ENCODE results near the gene CFB. TPM values are rescaled to one million over a fixed set of nuclear protein-coding genes. Genes with fewer than 3 reads are reported as not detected.
A peak's percentile ranks its signal among the peaks of the same experiment; 100 is the strongest.

The CFB gene
- total RNA-seq, 1 donor from 2014 or later, result not detected

DNA sequence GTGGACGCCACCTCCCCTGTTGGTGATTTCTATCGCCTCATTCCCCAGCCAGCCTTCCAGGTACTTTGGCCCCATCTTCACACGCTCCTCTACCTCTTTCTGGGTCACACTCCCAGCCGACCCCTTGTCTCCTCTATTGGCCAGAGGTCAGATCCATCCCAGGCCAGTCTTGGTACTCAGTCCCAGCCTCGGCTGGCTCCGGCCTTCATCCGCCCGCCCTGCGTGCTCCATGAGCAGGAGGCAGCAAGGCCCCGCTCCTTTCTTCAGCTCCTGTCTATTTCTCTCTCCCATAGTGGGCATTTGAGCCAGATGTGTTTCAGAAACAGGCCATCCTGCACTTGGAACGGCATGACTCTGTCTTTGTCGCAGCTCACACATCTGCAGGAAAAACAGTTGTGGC is 15.7 kb downstream of the CFB start:
- H3K4me3 ChIP-seq, result no peak overlapping the region
- Mint-ChIP-seq H3K36me3 (peaks cover 23% of the 10 kb centered on the region), H3K27me3 (ENCODE audit: insufficient read depth, low read depth) (peaks cover 2% of the 10 kb centered on the region), H3K4me1 (peaks cover 25% of the 10 kb centered on the region), H3K9me3 (no peaks in the 10 kb centered on the region), H3K4me3 (peak overlapping the region; percentile 25), H3K27ac (no peak overlapping the region)
- H3K9ac ChIP-seq, result no peak overlapping the region
- H3K9me3 ChIP-seq (ENCODE audit: low read depth), result no peaks in the 10 kb centered on the region
- no peaks in the 10 kb centered on the region for H4K20me1 ChIP-seq (ENCODE audit: low read depth)
- TF ChIP-seq EZH2phosphoT487 (IDR thresholded peaks at IDR 0.05), result no peak
- no peak for TF ChIP-seq EZH2 (IDR thresholded peaks at IDR 0.05)
- TF ChIP-seq, protein P1, sequence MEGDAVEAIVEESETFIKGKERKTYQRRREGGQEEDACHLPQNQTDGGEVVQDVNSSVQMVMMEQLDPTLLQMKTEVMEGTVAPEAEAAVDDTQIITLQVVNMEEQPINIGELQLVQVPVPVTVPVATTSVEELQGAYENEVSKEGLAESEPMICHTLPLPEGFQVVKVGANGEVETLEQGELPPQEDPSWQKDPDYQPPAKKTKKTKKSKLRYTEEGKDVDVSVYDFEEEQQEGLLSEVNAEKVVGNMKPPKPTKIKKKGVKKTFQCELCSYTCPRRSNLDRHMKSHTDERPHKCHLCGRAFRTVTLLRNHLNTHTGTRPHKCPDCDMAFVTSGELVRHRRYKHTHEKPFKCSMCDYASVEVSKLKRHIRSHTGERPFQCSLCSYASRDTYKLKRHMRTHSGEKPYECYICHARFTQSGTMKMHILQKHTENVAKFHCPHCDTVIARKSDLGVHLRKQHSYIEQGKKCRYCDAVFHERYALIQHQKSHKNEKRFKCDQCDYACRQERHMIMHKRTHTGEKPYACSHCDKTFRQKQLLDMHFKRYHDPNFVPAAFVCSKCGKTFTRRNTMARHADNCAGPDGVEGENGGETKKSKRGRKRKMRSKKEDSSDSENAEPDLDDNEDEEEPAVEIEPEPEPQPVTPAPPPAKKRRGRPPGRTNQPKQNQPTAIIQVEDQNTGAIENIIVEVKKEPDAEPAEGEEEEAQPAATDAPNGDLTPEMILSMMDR (IDR thresholded peaks at IDR 0.05), result no peak
- H3K4me2 ChIP-seq, result no peak overlapping the region
- H3F3A ChIP-seq (ENCODE audit: low read depth), result no peaks in the 10 kb centered on the region
- no peaks in the 10 kb centered on the region for H3K27me3 ChIP-seq
- DNase-seq (ENCODE audit: low spot score), result no peak
- H3K36me3 ChIP-seq, result peaks cover 1% of the 10 kb centered on the region
- peaks cover 37% of the 10 kb centered on the region for H3K79me2 ChIP-seq (ENCODE audit: low read depth)
- H2AFZ ChIP-seq (replicated peaks), result no peak overlapping the region
- peaks cover 11% of the 10 kb centered on the region for H3K4me1 ChIP-seq
- no peak overlapping the region for H3K27ac ChIP-seq

DNA sequence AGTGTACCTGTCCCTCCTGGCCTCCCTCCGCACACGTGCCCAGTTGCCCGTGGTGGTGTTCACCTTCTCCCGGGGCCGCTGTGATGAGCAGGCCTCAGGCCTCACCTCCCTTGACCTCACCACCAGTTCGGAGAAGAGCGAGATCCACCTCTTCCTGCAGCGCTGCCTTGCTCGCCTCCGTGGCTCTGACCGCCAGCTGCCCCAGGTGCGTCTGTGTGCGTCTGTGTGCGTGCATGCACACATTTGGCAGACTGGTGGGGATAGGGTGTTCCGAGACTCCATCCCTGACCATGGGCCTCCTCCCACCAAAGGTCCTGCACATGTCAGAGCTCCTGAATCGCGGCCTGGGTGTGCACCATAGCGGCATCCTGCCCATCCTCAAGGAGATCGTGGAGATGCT is 18.0 kb downstream of the CFB start:
- Histone ChIP-seq H3K9me3 (ENCODE audit: low read depth) (no peaks in the 10 kb centered on the region), H3K79me2 (ENCODE audit: low read depth) (peaks cover 16% of the 10 kb centered on the region), H3K4me2 (no peak overlapping the region), H3K4me3 (no peak overlapping the region), H3K9ac (no peak overlapping the region), H4K20me1 (ENCODE audit: low read depth) (no peaks in the 10 kb centered on the region), H3K4me1 (peaks cover 5% of the 10 kb centered on the region), H3K27me3 (no peaks in the 10 kb centered on the region), H2AFZ (replicated peaks) (no peak overlapping the region), H3K27ac (no peak overlapping the region), H3F3A (ENCODE audit: low read depth) (no peaks in the 10 kb centered on the region), H3K36me3 (no peaks in the 10 kb centered on the region)
- peaks cover 32% of the 10 kb centered on the region for H3K36me3 Mint-ChIP-seq
- H3K4me1 Mint-ChIP-seq, result peaks cover 13% of the 10 kb centered on the region
- H3K27me3 Mint-ChIP-seq (ENCODE audit: insufficient read depth, low read depth), result no peaks in the 10 kb centered on the region
- DNase-seq (ENCODE audit: low spot score), result no peak
- no peak overlapping the region for H3K4me3 Mint-ChIP-seq
- H3K9me3 Mint-ChIP-seq, result no peaks in the 10 kb centered on the region
- no peak overlapping the region for H3K27ac Mint-ChIP-seq
- TF ChIP-seq EZH2phosphoT487 (IDR thresholded peaks at IDR 0.05) (no peak), EZH2 (IDR thresholded peaks at IDR 0.05) (no peak)
- TF ChIP-seq, protein P1 (IDR thresholded peaks at IDR 0.05), result no peak

DNA sequence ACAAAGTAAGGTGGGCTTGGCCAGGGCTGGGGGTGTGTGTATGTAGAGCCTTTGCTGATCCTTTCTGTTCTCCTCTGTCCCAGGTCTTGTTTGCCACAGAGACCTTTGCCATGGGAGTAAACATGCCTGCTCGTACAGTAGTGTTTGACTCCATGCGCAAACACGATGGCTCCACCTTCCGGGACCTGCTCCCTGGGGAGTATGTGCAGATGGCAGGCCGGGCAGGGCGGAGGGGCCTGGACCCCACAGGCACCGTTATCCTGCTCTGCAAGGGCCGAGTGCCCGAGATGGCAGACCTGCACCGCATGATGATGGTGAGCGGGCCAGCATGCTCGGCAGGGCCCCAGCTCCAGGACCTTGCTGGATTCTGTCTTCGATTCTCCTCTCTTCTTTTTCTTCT is 19.8 kb downstream of the CFB start:
- no peak for DNase-seq (ENCODE audit: low spot score)
- Histone ChIP-seq H3K36me3 (no peaks in the 10 kb centered on the region), H3K9ac (no peak overlapping the region), H3F3A (ENCODE audit: low read depth) (peaks cover 4% of the 10 kb centered on the region), H3K4me3 (no peak overlapping the region), H3K27me3 (no peaks in the 10 kb centered on the region), H3K4me2 (no peak overlapping the region), H3K27ac (no peak overlapping the region), H2AFZ (replicated peaks) (no peak overlapping the region), H4K20me1 (ENCODE audit: low read depth) (no peaks in the 10 kb centered on the region), H3K79me2 (ENCODE audit: low read depth) (no peaks in the 10 kb centered on the region), H3K9me3 (ENCODE audit: low read depth) (no peaks in the 10 kb centered on the region), H3K4me1 (no peaks in the 10 kb centered on the region)
- Mint-ChIP-seq H3K4me1 (peaks cover 9% of the 10 kb centered on the region), H3K36me3 (peaks cover 41% of the 10 kb centered on the region), H3K9me3 (no peaks in the 10 kb centered on the region), H3K4me3 (no peak overlapping the region), H3K27ac (no peak overlapping the region), H3K27me3 (ENCODE audit: insufficient read depth, low read depth) (peaks cover 3% of the 10 kb centered on the region)
- TF ChIP-seq, protein P1 (IDR thresholded peaks at IDR 0.05), result no peak
- TF ChIP-seq EZH2phosphoT487 (IDR thresholded peaks at IDR 0.05), result no peak
